CD8-positive, alpha-beta memory T cell (primary cell): ENCODE results near the gene ARMC9. TPM values are rescaled to one million over a fixed set of nuclear protein-coding genes. Genes with fewer than 3 reads are reported as not detected.

Experiments
- CTCF ChIA-PET: fragments of 350-600 bp; sonication (Branson Sonifier 250); formaldehyde crosslinking; loops from one replicate; lab custom pipeline; 2021; ENCODE audit warnings: antibody characterized with exemption; lab: Charles Lee
- POLR2A ChIA-PET: fragments of 350-600 bp; sonication (Branson Sonifier 250); formaldehyde crosslinking; loops from one replicate; lab custom pipeline; 2021; ENCODE audit warnings: antibody characterized with exemption; lab: Charles Lee
- DNase-seq, 5 donors: peaks; one replicate each; pipeline versions ENCODE4 v3.0.0 to v3.0.0-alpha.2; 2020 to 2022; ENCODE audit warnings: mixed read lengths in 1 of 5
- H3K27ac ChIP-seq: one replicate; pipeline ENCODE4 v1.7.0; 2013; ENCODE audit warnings: low read depth, mild to moderate bottlenecking, low read length, moderate library complexity
- H3K27me3 ChIP-seq: 2 replicates; pipeline ENCODE4 v1.7.0; 2013; ENCODE audit warnings: low read length, mild to moderate bottlenecking; ENCODE audit not compliant: insufficient read depth, poor library complexity, severe bottlenecking
- H3K36me3 ChIP-seq: 2 replicates; pipeline ENCODE4 v1.7.0; 2013; ENCODE audit warnings: mild to moderate bottlenecking, low read length, moderate library complexity; ENCODE audit not compliant: insufficient read depth
- H3K4me1 ChIP-seq: 2 replicates; pipeline ENCODE4 v1.7.0; 2013; ENCODE audit warnings: mild to moderate bottlenecking, low read length, moderate library complexity; ENCODE audit not compliant: insufficient read depth
- H3K4me3 ChIP-seq: 2 replicates; pipeline ENCODE4 v1.7.0; 2013; ENCODE audit warnings: mild to moderate bottlenecking, low read length
- H3K9me3 ChIP-seq: 2 replicates; pipeline ENCODE4 v1.7.0; 2013; ENCODE audit warnings: mild to moderate bottlenecking, low read length
- H3K27ac Mint-ChIP-seq, 8 donors: one replicate each; pipeline ENCODE4 v1.8.0; 2020 to 2021; ENCODE audit warnings: mixed read lengths in 8 of 8, mild to moderate bottlenecking in 6 of 8, inconsistent platforms in 3 of 8, moderate library complexity in 3 of 8
- H3K27me3 Mint-ChIP-seq, 2 donors: one replicate each; pipeline ENCODE4 v1.8.0; 2020 to 2021; ENCODE audit warnings: mixed read lengths in 2 of 2, mild to moderate bottlenecking in 1 of 2, moderate library complexity in 1 of 2
- H3K36me3 Mint-ChIP-seq, 3 donors: one replicate each; pipeline ENCODE4 v1.8.0; 2020 to 2021; ENCODE audit warnings: mixed read lengths in 3 of 3, inconsistent platforms in 1 of 3, mild to moderate bottlenecking in 1 of 3
- H3K4me1 Mint-ChIP-seq, 3 donors: one replicate each; pipeline ENCODE4 v1.8.0; 2020 to 2021; ENCODE audit warnings: mixed read lengths in 3 of 3, inconsistent platforms in 1 of 3, mild to moderate bottlenecking in 1 of 3
- H3K4me3 Mint-ChIP-seq, 7 donors: one replicate each; pipeline ENCODE4 v1.8.0; 2020 to 2021; ENCODE audit warnings: mixed read lengths in 7 of 7, mild to moderate bottlenecking in 6 of 7, moderate library complexity in 4 of 7, inconsistent platforms in 2 of 7
- H3K9me3 Mint-ChIP-seq, 5 donors: one replicate each; pipeline ENCODE4 v1.8.0; 2020 to 2022; ENCODE audit warnings: mixed read lengths in 5 of 5, mild to moderate bottlenecking in 3 of 5, moderate library complexity in 2 of 5, inconsistent platforms in 1 of 5
- polyA plus RNA-seq: library from polyadenylated mRNA; unstranded; fragments of 300-500 nt; fragmentation: Illumina TruSeq; gene quantifications from one replicate; pipeline ENCODE4 v1.2.3, GENCODE V29; 2021
- total RNA-seq, 2 experiments: library from RNA; stranded (reverse); gene quantifications; one replicate each; pipeline ENCODE4 v1.2.3, GENCODE V29; 2021

The ARMC9 gene
- total and polyA plus RNA-seq, 3 experiments from 2014 or later = 1.0 to 6.4 (median 5.3) TPM

GRCh38 chr2:231272991-231273390 is 74.6 kb downstream of the ARMC9 start:
- no peaks in the 10 kb centered on the region for H3K9me3 ChIP-seq
- no peaks in the 10 kb centered on the region for H3K4me1 ChIP-seq
- no peak overlapping the region for H3K27ac ChIP-seq
- no peak overlapping the region for H3K27ac Mint-ChIP-seq
- H3K4me3 ChIP-seq = no peak overlapping the region
- DNase-seq = no peak
- ChIA-PET CTCF (no interaction called here), POLR2A (no interaction called here)
- H3K9me3 Mint-ChIP-seq = no peaks in the 10 kb centered on the region
- H3K27me3 Mint-ChIP-seq = no peaks in the 10 kb centered on the region
- H3K36me3 Mint-ChIP-seq = peaks cover 0 to 2% (median 0%) of the 10 kb centered on the region in 3 donors
- H3K4me1 Mint-ChIP-seq = no peaks in the 10 kb centered on the region
- H3K36me3 ChIP-seq = no peaks in the 10 kb centered on the region
- no peaks in the 10 kb centered on the region for H3K27me3 ChIP-seq
- no peak overlapping the region for H3K4me3 Mint-ChIP-seq

GRCh38 chr2:231276987-231277386 is 78.6 kb downstream of the ARMC9 start:
- Mint-ChIP-seq H3K9me3 (no peaks in the 10 kb centered on the region), H3K4me1 (no peaks in the 10 kb centered on the region), H3K36me3 (peaks cover 0 to 2% (median 2%) of the 10 kb centered on the region in 3 donors), H3K27ac (no peak overlapping the region), H3K27me3 (peaks cover 0 to 3% of the 10 kb centered on the region in 2 donors), H3K4me3 (no peak overlapping the region)
- Histone ChIP-seq H3K36me3 (no peaks in the 10 kb centered on the region), H3K4me3 (no peak overlapping the region), H3K27me3 (no peaks in the 10 kb centered on the region), H3K9me3 (no peaks in the 10 kb centered on the region), H3K4me1 (no peaks in the 10 kb centered on the region), H3K27ac (no peak overlapping the region)
- CTCF ChIA-PET = no interaction called here
- POLR2A ChIA-PET = no interaction called here
- DNase-seq = no peak

GRCh38 chr2:231277962-231278361 is 79.5 kb downstream of the ARMC9 start:
- Histone ChIP-seq H3K4me3 (no peak overlapping the region), H3K4me1 (no peaks in the 10 kb centered on the region), H3K9me3 (no peaks in the 10 kb centered on the region), H3K27ac (no peak overlapping the region), H3K27me3 (no peaks in the 10 kb centered on the region), H3K36me3 (no peaks in the 10 kb centered on the region)
- Mint-ChIP-seq H3K9me3 (no peaks in the 10 kb centered on the region), H3K27me3 (peaks cover 0 to 3% of the 10 kb centered on the region in 2 donors), H3K4me1 (no peaks in the 10 kb centered on the region), H3K36me3 (peaks cover 0 to 2% (median 1%) of the 10 kb centered on the region in 3 donors), H3K27ac (no peak overlapping the region), H3K4me3 (no peak overlapping the region)
- DNase-seq = no peak
- ChIA-PET POLR2A (no interaction called here), CTCF (no interaction called here)

GRCh38 chr2:231278868-231279267 is 80.4 kb downstream of the ARMC9 start:
- H3K36me3 ChIP-seq = no peaks in the 10 kb centered on the region
- Mint-ChIP-seq H3K27me3 (peaks cover 0 to 3% of the 10 kb centered on the region in 2 donors), H3K4me1 (no peaks in the 10 kb centered on the region), H3K27ac (no peak overlapping the region), H3K9me3 (no peaks in the 10 kb centered on the region), H3K36me3 (peaks cover 0 to 2% (median 0%) of the 10 kb centered on the region in 3 donors), H3K4me3 (no peak overlapping the region)
- no peaks in the 10 kb centered on the region for H3K4me1 ChIP-seq
- H3K4me3 ChIP-seq = no peak overlapping the region
- DNase-seq = no peak
- H3K9me3 ChIP-seq = no peaks in the 10 kb centered on the region
- ChIA-PET POLR2A (no interaction called here), CTCF (no interaction called here)
- H3K27ac ChIP-seq = no peak overlapping the region
- no peaks in the 10 kb centered on the region for H3K27me3 ChIP-seq

GRCh38 chr2:231280846-231281245 is 82.4 kb downstream of the ARMC9 start:
- peaks cover 0 to 6% of the 10 kb centered on the region in 2 donors for H3K27me3 Mint-ChIP-seq
- peaks cover 0 to 2% (median 0%) of the 10 kb centered on the region in 3 donors for H3K36me3 Mint-ChIP-seq
- no peaks in the 10 kb centered on the region for H3K4me1 ChIP-seq
- POLR2A ChIA-PET = no interaction called here
- CTCF ChIA-PET = no interaction called here
- no peak overlapping the region for H3K4me3 ChIP-seq
- no peaks in the 10 kb centered on the region for H3K36me3 ChIP-seq
- no peaks in the 10 kb centered on the region for H3K27me3 ChIP-seq
- DNase-seq = no peak
- H3K27ac Mint-ChIP-seq = peak overlapping the region in 1 of 8 donors; percentile 17
- no peaks in the 10 kb centered on the region for H3K9me3 Mint-ChIP-seq
- H3K4me1 Mint-ChIP-seq = no peaks in the 10 kb centered on the region
- no peaks in the 10 kb centered on the region for H3K9me3 ChIP-seq
- no peak overlapping the region for H3K4me3 Mint-ChIP-seq
- H3K27ac ChIP-seq = no peak overlapping the region

- no peaks in the 10 kb centered on the region for H3K9me3 Mint-ChIP-seq
- no peak overlapping the region for H3K27ac Mint-ChIP-seq
- no peaks in the 10 kb centered on the region for H3K4me1 Mint-ChIP-seq
- POLR2A ChIA-PET = no interaction called here
- CTCF ChIA-PET = interaction anchor here (1.2 kb wide), 1 partner anchor 18 kb away, joined by 3 read pairs; no protein-coding TSS in a partner anchor
- no peak overlapping the region for H3K4me3 Mint-ChIP-seq
- H3K36me3 Mint-ChIP-seq = no peaks in the 10 kb centered on the region
- no peaks in the 10 kb centered on the region for H3K36me3 ChIP-seq
- H3K27ac ChIP-seq = no peak overlapping the region
- no peaks in the 10 kb centered on the region for H3K9me3 ChIP-seq
- no peak overlapping the region for H3K4me3 ChIP-seq
- no peaks in the 10 kb centered on the region for H3K4me1 ChIP-seq
- H3K27me3 ChIP-seq = no peaks in the 10 kb centered on the region
- DNase-seq = no peak
- peaks cover 0 to 6% of the 10 kb centered on the region in 2 donors for H3K27me3 Mint-ChIP-seq
Observed at GRCh38 chr2:231284296-231284695, 85.9 kb downstream of the ARMC9 start.

- DNase-seq = no peak
- H3K9me3 Mint-ChIP-seq = no peaks in the 10 kb centered on the region
- Histone ChIP-seq H3K27ac (no peak overlapping the region), H3K9me3 (no peaks in the 10 kb centered on the region), H3K36me3 (no peaks in the 10 kb centered on the region), H3K27me3 (no peaks in the 10 kb centered on the region), H3K4me3 (no peak overlapping the region), H3K4me1 (no peaks in the 10 kb centered on the region)
- H3K4me3 Mint-ChIP-seq = no peak overlapping the region
- H3K27ac Mint-ChIP-seq = no peak overlapping the region
- CTCF ChIA-PET = no interaction called here
- H3K27me3 Mint-ChIP-seq = peaks cover 0 to 6% of the 10 kb centered on the region in 2 donors
- POLR2A ChIA-PET = no interaction called here
- no peaks in the 10 kb centered on the region for H3K4me1 Mint-ChIP-seq
- no peaks in the 10 kb centered on the region for H3K36me3 Mint-ChIP-seq
Observed at GRCh38 chr2:231286964-231287363, 88.5 kb downstream of the ARMC9 start.

- Mint-ChIP-seq H3K36me3 (peaks cover 0 to 2% (median 0%) of the 10 kb centered on the region in 3 donors), H3K27me3 (peaks cover 0 to 6% of the 10 kb centered on the region in 2 donors), H3K27ac (no peak overlapping the region), H3K9me3 (no peaks in the 10 kb centered on the region), H3K4me1 (no peaks in the 10 kb centered on the region), H3K4me3 (no peak overlapping the region)
- Histone ChIP-seq H3K27ac (no peak overlapping the region), H3K4me1 (no peaks in the 10 kb centered on the region), H3K27me3 (no peaks in the 10 kb centered on the region), H3K4me3 (no peak overlapping the region), H3K36me3 (no peaks in the 10 kb centered on the region), H3K9me3 (no peaks in the 10 kb centered on the region)
- CTCF ChIA-PET = no interaction called here
- DNase-seq = no peak
- POLR2A ChIA-PET = interaction anchor here (0.6 kb wide), 1 partner anchor 51 kb away, joined by 10 read pairs; no protein-coding TSS in a partner anchor
Observed at GRCh38 chr2:231287696-231288095, 89.3 kb downstream of the ARMC9 start.
